Measurements from ENCODE around the gene PDE6B.
"Not testable (repeated sequence)": the region's sequence is repeated elsewhere in the genome, so short reads cannot be mapped to it uniquely, and the experiment has no call there.

The PDE6B gene

GRCh38 chr4:658681-659667, 33.6 kb downstream of the PDE6B start:
- DNase-seq = no peak

- DNase-seq = no peak
Observed at GRCh38 chr4:659851-660250, 34.5 kb downstream of the PDE6B start.

DNA sequence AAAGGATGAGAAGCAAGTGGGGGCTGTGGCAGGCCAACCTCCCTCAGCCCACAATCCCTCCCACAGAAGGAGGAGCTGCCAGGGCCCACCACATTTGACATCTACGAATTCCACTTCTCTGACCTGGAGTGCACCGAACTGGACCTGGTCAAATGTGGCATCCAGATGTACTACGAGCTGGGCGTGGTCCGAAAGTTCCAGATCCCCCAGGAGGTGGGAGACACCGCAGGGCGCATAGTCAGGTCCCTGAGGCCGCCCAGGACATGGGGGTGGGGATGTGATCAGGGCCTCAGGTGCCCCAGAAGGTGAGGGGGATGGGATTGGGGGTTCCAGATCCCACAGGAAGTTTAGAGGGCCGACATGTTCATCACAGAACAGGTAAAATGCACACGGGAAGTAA, 35.0 kb downstream of the PDE6B start:
- no peak for DNase-seq

DNA sequence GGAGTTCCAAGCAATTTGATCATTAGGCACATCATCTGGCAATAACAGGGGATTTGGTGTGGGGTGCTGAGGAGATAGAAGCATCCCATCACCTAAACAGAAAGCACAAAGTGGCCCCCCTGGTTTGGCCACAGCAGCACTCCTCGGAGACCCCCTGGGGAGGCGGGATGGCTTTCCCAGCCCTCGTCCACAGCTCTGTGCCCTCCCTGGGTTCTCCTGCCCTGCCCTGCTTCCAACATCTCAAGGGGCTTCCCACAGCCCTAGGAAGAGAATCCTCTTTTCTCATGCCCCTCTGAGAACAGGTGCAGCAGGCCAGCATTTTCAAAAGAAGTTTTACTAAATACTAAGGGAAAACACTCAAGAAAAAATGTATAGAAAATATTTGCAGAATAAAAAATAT, 35.9 kb downstream of the PDE6B start:
- no peak for DNase-seq

- no peak for DNase-seq
Observed at GRCh38 chr4:661881-662761, 36.7 kb downstream of the PDE6B start.

DNA sequence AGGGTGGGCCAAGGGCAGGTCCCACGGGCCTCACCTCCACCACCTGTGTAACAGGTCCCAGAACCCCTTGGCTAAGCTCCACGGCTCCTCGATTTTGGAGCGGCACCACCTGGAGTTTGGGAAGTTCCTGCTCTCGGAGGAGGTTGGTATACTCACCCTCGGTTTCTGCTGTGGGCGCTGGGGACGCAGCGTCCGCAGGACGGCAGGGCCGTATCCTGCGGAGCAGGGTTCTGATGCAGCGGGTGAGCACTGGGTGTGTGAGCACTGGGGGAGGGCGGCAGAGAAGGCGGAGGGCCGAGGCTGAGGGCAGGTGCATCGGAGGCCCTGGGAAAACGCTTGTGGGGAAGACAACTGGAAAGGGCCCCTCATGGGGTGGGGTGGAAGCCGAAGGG, 37.7 kb downstream of the PDE6B start:
- DNase-seq = no peak

GRCh38 chr4:663438-664428, 38.4 kb downstream of the PDE6B start:
- DNase-seq = peak; percentile 80

DNA sequence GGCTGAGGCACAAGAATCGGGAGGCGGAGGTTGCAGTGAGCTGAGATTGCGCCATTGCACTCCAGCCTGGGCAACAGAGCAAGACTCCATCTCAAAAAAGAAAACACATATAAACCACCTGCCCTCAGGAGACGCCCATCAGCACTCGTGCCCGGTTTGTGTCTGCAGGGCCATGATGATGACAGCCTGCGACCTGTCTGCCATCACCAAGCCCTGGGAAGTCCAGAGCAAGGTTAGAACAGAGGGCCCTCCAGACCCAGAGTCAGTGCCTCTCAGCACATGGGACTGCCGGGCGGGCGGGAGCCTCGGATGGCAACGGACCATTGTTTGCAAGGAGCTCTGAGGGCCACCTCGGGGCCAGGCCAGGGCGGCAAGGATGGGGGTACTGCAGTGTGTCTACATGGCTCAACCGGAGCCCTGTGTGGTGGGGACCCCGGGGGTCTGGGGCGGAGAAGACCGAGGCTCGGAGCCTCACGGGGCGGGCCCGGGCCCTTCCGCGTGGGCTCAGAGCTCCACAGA, 39.4 kb downstream of the PDE6B start:
- DNase-seq = no peak

- no peak for DNase-seq
Observed at GRCh38 chr4:665381-665750, 40.0 kb downstream of the PDE6B start.

- DNase-seq = no peak
Observed at GRCh38 chr4:665751-666435, 40.5 kb downstream of the PDE6B start.

DNA sequence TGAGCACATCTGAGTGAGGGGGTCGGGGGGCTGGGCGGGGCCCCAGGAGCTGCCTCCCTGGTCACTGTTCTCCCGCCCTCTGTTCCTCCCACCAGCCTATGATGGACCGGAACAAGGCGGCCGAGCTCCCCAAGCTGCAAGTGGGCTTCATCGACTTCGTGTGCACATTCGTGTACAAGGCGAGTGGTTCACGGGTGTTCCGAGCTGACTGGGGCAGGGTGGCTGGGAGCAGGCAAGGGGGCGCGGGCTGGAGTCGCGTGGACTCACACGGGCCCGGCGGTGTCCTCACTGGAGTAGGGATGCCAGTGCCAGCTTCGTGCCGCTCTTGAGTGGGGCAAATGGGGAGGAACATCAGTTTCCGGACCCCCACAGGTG, 41.0 kb downstream of the PDE6B start:
- no peak for DNase-seq

DNA sequence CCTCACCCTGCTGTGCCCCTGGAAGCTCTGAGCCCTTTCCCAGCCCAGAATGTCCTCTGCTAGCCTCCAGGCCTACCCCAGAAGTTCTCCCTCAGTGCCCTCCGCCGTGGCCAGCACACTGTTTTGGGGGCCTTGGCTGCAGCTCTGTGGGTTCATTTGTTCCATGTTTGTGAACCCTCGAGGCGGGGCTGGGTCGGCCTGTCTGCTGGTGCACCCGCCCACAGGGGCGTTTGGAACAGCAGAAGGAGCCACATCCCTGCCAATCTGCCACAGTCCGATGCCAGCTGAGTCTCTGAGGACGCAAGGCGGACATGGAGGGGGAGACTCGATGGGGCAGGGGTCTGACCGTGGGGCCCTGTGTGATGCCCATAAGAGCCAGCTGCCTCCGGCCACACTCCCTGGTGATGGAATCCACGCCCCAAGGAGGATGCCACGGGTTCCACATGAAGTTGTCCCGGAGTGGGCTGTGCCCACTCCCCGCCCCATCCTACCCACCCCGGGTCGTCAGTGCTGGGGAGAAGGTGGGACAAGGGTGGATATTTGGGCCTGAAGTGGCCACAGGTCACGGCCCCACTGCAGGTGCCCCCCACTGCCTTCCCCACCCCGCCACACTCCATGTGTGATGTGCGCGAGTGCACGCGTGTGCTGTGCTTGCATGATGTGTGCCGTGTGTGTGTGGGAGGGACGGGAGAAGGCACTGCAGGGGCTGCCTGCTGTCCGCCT, 41.6 kb downstream of the PDE6B start:
- no peak for DNase-seq

DNA sequence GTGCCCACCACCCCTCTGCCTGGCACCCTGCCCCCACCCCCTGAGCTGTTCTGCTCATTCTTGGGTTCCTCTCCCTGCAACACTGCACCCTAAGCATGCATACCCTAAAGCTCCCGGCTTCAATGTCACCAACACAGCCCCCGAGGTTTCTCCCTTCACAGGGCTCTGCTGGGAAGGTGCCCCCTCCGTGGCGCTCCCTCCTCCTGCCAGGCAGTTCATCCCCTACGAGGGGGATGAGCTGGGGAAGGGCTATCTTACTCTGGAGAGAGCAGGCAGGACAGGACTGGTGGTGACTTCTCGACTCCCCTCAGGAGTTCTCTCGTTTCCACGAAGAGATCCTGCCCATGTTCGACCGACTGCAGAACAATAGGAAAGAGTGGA, 42.2 kb downstream of the PDE6B start:
- DNase-seq = no peak

DNA sequence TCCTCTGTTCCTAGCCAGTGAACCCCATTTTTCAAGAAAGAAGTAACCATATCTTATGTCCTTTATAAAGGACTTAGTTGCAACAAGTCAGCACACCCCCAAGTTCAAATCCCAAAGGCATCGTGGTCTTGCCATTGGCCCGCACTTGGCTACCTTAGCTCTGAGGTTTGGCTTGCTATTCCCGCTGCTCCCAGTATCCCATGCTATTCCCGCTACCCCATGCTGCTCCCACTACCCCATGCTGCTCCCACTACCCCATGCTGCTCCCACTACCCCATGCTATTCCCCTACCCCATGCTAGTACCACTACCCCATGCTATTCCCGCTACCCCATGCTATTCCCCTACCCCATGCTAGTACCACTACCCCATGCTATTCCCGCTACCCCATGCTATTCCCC, 42.8 kb downstream of the PDE6B start:
- DNase-seq = not testable (repeated sequence)

- DNase-seq = not testable (repeated sequence)
Observed at GRCh38 chr4:669806-670559, 44.6 kb downstream of the PDE6B start.

DNA sequence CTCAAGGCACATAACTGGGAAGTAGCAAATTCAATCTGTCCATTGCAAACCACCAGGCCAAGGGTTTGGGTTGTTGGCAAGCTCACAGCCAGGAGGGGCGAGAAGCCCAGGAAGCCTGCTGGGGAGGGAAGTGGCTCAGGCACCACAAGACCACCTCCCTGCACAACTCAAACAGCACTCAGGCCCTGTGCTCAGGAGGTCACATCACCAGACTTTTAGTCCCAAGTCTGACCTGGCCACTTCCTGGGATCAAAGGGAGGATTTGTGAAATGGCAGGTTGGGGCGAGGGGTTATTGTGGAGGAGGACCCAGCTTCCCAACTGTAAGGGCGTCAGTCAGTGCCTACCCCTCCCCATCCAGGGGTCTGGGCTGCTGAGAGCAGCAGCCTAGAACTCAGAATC, 46.4 kb downstream of the PDE6B start:
- DNase-seq = no peak

- no peak for DNase-seq
Observed at GRCh38 chr4:673349-674091, 48.1 kb downstream of the PDE6B start.

DNA sequence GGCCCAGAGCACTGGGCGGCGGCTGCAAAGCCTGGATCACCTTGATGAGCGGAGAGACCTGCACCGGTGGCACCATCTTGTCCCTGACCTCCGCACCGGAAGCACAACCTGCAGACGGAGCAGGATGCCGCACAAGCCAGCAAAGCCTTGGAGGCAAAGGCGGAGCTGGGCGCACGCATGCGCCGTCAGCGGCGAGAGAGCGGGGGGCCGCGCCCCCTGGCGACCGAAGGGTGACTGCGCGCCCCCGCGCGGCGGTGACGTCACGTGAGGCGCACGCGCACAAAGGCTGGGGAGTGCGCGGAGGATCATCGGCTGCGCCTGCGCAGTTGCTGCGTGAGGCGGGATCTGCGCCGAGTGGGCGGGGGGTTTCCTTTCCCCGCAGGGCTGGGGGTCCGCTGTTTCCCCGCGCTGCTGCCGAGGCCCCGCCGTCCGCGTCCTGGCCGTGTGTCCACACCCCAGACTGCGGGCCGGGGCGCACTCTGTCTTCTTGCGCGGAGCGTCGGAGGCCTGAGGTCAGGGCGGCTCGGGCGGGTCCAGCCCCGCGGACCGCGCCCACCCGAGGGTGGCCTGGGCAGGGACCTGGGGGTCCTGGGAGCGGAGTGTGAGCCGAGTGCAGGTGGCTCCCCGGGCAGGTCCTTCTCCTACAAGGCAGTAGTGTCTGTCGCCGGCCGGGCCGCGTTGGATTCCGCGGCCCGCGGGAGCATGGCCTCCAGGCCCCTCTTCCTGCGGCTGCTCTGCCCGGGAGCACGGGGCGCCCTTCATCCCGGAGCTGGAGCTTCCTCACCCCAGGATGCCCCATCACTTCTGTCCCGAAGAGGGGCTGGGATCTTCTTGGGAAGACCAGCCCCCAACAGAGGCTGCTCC, 49.0 kb downstream of the PDE6B start, which contains the start of the genes ATP5ME and MYL5:
Gene ATP5ME (minus strand): TSS at position 105 of the 864 bp plus-strand sequence. CDS start 29 bp downstream, at position 76.
Gene MYL5 (plus strand): TSS at position 371 of the 864 bp plus-strand sequence. CDS start 3,485 bp downstream, outside the sequence.
- DNase-seq = peak; percentile 99
